Measurements from ENCODE around the gene PCDH9.

Gene PCDH9

GRCh38 chr13:67229481-67230403, at the start of gene PCDH9:
Gene PCDH9, minus strand, starts transcription at chr13:67230336. Its CDS starts 1,896 bp downstream, at chr13:67228440.
- no peak for FAIRE-seq

- no peak for FAIRE-seq
Measured at GRCh38 chr13:67278235-67278634, 48.1 kb upstream of the PCDH9 start.

- FAIRE-seq: no peak
Measured at GRCh38 chr13:67277581-67277980, 47.4 kb upstream of the PCDH9 start.

- no peak for FAIRE-seq
Measured at GRCh38 chr13:67275351-67275960, 45.3 kb upstream of the PCDH9 start.

- no peak for FAIRE-seq
Measured at GRCh38 chr13:67273001-67273400, 42.9 kb upstream of the PCDH9 start.

- no peak for FAIRE-seq
Measured at GRCh38 chr13:67267136-67267535, 37.0 kb upstream of the PCDH9 start.

GRCh38 chr13:67259208-67259607, 29.1 kb upstream of the PCDH9 start:
- no peak for FAIRE-seq

- no peak for FAIRE-seq
Measured at GRCh38 chr13:67258482-67258881, 28.3 kb upstream of the PCDH9 start.

- no peak for FAIRE-seq
Measured at GRCh38 chr13:67238861-67239260, 8.7 kb upstream of the PCDH9 start.

GRCh38 chr13:67238277-67238859, 8.2 kb upstream of the PCDH9 start:
- FAIRE-seq: peak; percentile 99

GRCh38 chr13:67235265-67235664, 5.1 kb upstream of the PCDH9 start:
- no peak for FAIRE-seq

- FAIRE-seq: peak; percentile 17
Measured at GRCh38 chr13:67232384-67232783, 2.2 kb upstream of the PCDH9 start.

GRCh38 chr13:67231289-67232000, 1.3 kb upstream of the PCDH9 start:
- FAIRE-seq: no peak

GRCh38 chr13:67230404-67231288, 510 bp upstream of the PCDH9 start:
- no peak for FAIRE-seq

- FAIRE-seq: no peak
Measured at GRCh38 chr13:67228916-67229315, 1.2 kb downstream of the PCDH9 start.

GRCh38 chr13:67228031-67228430, 2.1 kb downstream of the PCDH9 start:
- no peak for FAIRE-seq

- no peak for FAIRE-seq
Measured at GRCh38 chr13:67227131-67227983, 2.8 kb downstream of the PCDH9 start.

- no peak for FAIRE-seq
Measured at GRCh38 chr13:67226696-67227095, 3.4 kb downstream of the PCDH9 start.

GRCh38 chr13:67225252-67226159, 4.6 kb downstream of the PCDH9 start:
- FAIRE-seq: no peak
